ENCODE results near the gene CNOT2. TPM values are rescaled to one million over a fixed set of nuclear protein-coding genes. Genes with fewer than 3 reads are reported as not detected.

Gene CNOT2
- total RNA-seq, 1 experiment from 2014 or later: 49.3 TPM

DNA sequence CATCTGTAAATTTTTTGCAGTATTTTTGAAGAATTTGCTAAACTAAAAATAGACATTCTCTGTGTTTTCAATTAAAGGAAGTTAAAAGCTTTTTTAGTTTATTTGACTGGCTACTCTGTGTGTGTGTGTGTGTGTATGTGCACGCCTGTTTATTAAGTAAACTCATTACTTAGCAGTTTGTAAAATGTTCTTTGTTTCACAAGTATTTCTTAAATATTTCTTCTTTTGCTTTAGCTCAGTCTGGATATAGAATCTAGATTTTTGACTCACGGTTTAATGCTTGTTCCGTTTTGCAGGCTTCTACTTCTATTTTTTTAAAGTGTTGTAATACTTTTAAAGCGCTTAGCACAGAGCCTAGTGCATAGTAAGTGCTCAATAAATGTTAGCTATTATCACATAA is 76.4 kb downstream of the CNOT2 start:
- TF ChIP-seq POLR2AphosphoS5 (IDR thresholded peaks at IDR 0.05; ENCODE audit: low read depth, low read length): no peak
- TF ChIP-seq SIN3A (IDR thresholded peaks at IDR 0.05; ENCODE audit: borderline replicate concordance, insufficient read depth, low read depth, low read length): no peak
- TF ChIP-seq, protein P1, sequence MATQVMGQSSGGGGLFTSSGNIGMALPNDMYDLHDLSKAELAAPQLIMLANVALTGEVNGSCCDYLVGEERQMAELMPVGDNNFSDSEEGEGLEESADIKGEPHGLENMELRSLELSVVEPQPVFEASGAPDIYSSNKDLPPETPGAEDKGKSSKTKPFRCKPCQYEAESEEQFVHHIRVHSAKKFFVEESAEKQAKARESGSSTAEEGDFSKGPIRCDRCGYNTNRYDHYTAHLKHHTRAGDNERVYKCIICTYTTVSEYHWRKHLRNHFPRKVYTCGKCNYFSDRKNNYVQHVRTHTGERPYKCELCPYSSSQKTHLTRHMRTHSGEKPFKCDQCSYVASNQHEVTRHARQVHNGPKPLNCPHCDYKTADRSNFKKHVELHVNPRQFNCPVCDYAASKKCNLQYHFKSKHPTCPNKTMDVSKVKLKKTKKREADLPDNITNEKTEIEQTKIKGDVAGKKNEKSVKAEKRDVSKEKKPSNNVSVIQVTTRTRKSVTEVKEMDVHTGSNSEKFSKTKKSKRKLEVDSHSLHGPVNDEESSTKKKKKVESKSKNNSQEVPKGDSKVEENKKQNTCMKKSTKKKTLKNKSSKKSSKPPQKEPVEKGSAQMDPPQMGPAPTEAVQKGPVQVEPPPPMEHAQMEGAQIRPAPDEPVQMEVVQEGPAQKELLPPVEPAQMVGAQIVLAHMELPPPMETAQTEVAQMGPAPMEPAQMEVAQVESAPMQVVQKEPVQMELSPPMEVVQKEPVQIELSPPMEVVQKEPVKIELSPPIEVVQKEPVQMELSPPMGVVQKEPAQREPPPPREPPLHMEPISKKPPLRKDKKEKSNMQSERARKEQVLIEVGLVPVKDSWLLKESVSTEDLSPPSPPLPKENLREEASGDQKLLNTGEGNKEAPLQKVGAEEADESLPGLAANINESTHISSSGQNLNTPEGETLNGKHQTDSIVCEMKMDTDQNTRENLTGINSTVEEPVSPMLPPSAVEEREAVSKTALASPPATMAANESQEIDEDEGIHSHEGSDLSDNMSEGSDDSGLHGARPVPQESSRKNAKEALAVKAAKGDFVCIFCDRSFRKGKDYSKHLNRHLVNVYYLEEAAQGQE (IDR thresholded peaks at IDR 0.05; ENCODE audit: insufficient read depth in 1 of 2, low read depth in 2 of 2, low read length in 1 of 2): no peak
- TF ChIP-seq, protein P2, sequence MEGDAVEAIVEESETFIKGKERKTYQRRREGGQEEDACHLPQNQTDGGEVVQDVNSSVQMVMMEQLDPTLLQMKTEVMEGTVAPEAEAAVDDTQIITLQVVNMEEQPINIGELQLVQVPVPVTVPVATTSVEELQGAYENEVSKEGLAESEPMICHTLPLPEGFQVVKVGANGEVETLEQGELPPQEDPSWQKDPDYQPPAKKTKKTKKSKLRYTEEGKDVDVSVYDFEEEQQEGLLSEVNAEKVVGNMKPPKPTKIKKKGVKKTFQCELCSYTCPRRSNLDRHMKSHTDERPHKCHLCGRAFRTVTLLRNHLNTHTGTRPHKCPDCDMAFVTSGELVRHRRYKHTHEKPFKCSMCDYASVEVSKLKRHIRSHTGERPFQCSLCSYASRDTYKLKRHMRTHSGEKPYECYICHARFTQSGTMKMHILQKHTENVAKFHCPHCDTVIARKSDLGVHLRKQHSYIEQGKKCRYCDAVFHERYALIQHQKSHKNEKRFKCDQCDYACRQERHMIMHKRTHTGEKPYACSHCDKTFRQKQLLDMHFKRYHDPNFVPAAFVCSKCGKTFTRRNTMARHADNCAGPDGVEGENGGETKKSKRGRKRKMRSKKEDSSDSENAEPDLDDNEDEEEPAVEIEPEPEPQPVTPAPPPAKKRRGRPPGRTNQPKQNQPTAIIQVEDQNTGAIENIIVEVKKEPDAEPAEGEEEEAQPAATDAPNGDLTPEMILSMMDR (IDR thresholded peaks at IDR 0.05): no peak
- no peak for TF ChIP-seq TCF7L2 (IDR thresholded peaks at IDR 0.05; ENCODE audit: low read depth, low read length)
- DNase-seq (ENCODE audit: low read depth, low spot score): no peak
- BruUV-seq (replicated peaks): no TSS peak
- no peak overlapping the region for H3K4me3 ChIP-seq (ENCODE audit: low read depth in 2 of 2, low read length in 2 of 2)
- CTCF ChIA-PET: no interaction called here
- H3K4me1 ChIP-seq (ENCODE audit: control insufficient read depth, insufficient read depth, low read length): no peaks in the 10 kb centered on the region
- intact Hi-C loops (cut with micrococcal nuclease; ENCODE audit: unreplicated experiment): no loop called here
- ATAC-seq: no peak
- no peak overlapping the region for H3K27ac ChIP-seq (ENCODE audit: low read length)
- POLR2A ChIA-PET: no interaction called here
- in situ Hi-C loops (cut with HindIII; ENCODE audit: low pct_unique_long_range_greater_than_20kb, low sequenced_read_pairs): no loop called here
- peaks cover 6% of the 10 kb centered on the region for H3K36me3 ChIP-seq (ENCODE audit: control insufficient read depth, insufficient read depth, low read length)
- no peaks in the 10 kb centered on the region for H3K27me3 ChIP-seq (ENCODE audit: control insufficient read depth, insufficient read depth, low read length)
- H3K9me3 ChIP-seq (ENCODE audit: control insufficient read depth, insufficient read depth, low read depth, low read length): no peaks in the 10 kb centered on the region

DNA sequence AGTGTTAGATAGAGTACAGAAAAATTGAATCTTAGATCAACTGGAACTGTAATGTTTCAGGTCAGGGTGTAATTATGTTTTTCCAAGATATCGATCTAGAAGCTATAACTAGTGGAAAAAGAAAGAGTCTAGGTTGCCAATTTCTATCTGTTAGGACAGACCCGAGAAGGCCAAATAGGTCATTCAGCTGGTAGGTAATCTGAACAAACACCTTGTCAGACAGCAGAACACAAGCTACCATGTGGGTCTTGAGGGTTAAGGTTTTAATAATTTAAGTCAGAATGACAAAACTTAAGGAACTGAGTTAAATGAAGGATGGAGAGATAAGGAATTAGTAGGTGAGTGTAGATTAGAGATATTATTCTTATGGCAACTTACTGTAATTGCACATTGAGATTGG is 78.0 kb downstream of the CNOT2 start:
- H3K4me3 ChIP-seq (ENCODE audit: low read depth in 2 of 2, low read length in 2 of 2): no peak overlapping the region
- no peaks in the 10 kb centered on the region for H3K9me3 ChIP-seq (ENCODE audit: control insufficient read depth, insufficient read depth, low read depth, low read length)
- DNase-seq (ENCODE audit: low read depth, low spot score): no peak
- ChIA-PET POLR2A (no interaction called here), CTCF (no interaction called here)
- no peak overlapping the region for H3K27ac ChIP-seq (ENCODE audit: low read length)
- no TSS peak for BruUV-seq (replicated peaks)
- ATAC-seq: no peak
- in situ Hi-C loops (cut with HindIII; ENCODE audit: low pct_unique_long_range_greater_than_20kb, low sequenced_read_pairs) (no loop called here), intact Hi-C loops (cut with micrococcal nuclease; ENCODE audit: unreplicated experiment) (no loop called here)
- no peaks in the 10 kb centered on the region for H3K27me3 ChIP-seq (ENCODE audit: control insufficient read depth, insufficient read depth, low read length)
- TF ChIP-seq POLR2AphosphoS5 (IDR thresholded peaks at IDR 0.05; ENCODE audit: low read depth, low read length): no peak
- no peak for TF ChIP-seq TCF7L2 (IDR thresholded peaks at IDR 0.05; ENCODE audit: low read depth, low read length)
- TF ChIP-seq, protein P1 (IDR thresholded peaks at IDR 0.05; ENCODE audit: insufficient read depth in 1 of 2, low read depth in 2 of 2, low read length in 1 of 2): no peak
- TF ChIP-seq SIN3A (IDR thresholded peaks at IDR 0.05; ENCODE audit: borderline replicate concordance, insufficient read depth, low read depth, low read length): no peak
- TF ChIP-seq, protein P2 (IDR thresholded peaks at IDR 0.05): no peak
- H3K4me1 ChIP-seq (ENCODE audit: control insufficient read depth, insufficient read depth, low read length): no peaks in the 10 kb centered on the region
- peaks cover 6% of the 10 kb centered on the region for H3K36me3 ChIP-seq (ENCODE audit: control insufficient read depth, insufficient read depth, low read length)
